ENCODE data around the gene TOP3A. TPM values are rescaled to one million over a fixed set of nuclear protein-coding genes. Genes with fewer than 3 reads are reported as not detected.

TOP3A gene
- total RNA-seq, 3 donors from 2014 or later (not counting 1 experiment from before 2014, with no cell fraction given), result 38.1 to 59.7 (median 53.2) TPM

DNA sequence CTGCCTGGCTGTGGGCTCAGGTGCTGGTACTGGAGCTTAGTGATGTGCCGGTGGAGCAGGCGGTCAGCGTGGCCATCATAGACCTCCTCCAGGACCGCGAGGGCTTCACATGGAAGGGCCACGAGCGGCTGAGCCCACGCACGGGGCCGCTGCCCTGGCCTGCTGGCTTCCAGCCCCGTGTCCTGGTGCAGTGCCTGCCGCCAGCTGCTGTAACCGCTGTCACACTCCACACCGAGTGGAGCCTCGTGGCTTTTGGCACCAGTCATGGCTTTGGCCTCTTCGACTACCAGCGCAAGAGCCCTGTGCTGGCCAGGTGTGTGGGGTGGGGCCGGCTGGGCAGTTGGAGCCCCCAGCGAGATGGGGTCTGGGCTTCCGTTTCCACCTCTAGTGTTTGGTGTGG is 77.3 kb downstream of the TOP3A start:
- Mint-ChIP-seq H3K4me3 (no peak overlapping the region), H3K4me1 (no peaks in the 10 kb centered on the region), H3K36me3 (no peaks in the 10 kb centered on the region), H3K27ac (no peak overlapping the region), H3K9me3 (no peaks in the 10 kb centered on the region), H3K27me3 (ENCODE audit: low read depth in 2 of 2) (no peaks in the 10 kb centered on the region)
- ATAC-seq, result no peak
- Histone ChIP-seq H3K4me1 (ENCODE audit: control insufficient read depth, insufficient read depth, low read length) (no peaks in the 10 kb centered on the region), H3K36me3 (ENCODE audit: control insufficient read depth, insufficient read depth, low read length) (peaks cover 45% of the 10 kb centered on the region), H3K9me3 (ENCODE audit: control insufficient read depth, insufficient read depth, low read length) (no peaks in the 10 kb centered on the region), H3K4me3 (ENCODE audit: low read length) (no peak overlapping the region), H3K27me3 (ENCODE audit: control insufficient read depth, insufficient read depth, low read length) (no peaks in the 10 kb centered on the region), H3K27ac (ENCODE audit: low read length) (no peak overlapping the region)
- intact Hi-C loops (cut with micrococcal nuclease), result no loop called here
- no peak for TF ChIP-seq CTCF (IDR thresholded peaks at IDR 0.05)
- 96% methylated on average over 20 of the region's 20 CpGs for whole genome bisulfite sequencing (ENCODE audit: insufficient coverage)
- DNase-seq, result no peak

DNA sequence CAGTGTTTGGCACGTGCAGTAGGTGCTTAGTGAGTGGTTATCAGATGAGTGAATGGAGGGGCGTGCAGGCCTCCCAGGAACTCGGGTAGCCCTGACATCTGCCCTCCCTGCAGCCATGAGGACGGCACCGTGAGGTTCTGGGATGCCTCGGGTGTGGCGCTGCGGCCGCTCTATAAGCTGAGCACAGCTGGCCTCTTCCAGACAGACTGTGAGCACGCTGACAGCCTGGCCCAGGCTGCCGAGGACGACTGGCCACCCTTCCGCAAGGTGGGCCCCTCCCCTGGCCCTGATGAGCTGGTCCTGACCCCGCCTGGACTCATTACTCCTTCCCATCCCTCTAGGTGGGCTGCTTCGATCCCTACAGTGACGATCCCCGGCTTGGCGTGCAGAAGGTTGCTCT is 78.3 kb downstream of the TOP3A start:
- no peak for ATAC-seq
- Histone ChIP-seq H3K36me3 (ENCODE audit: control insufficient read depth, insufficient read depth, low read length) (peaks cover 46% of the 10 kb centered on the region), H3K9me3 (ENCODE audit: control insufficient read depth, insufficient read depth, low read length) (no peaks in the 10 kb centered on the region), H3K4me1 (ENCODE audit: control insufficient read depth, insufficient read depth, low read length) (no peaks in the 10 kb centered on the region), H3K27me3 (ENCODE audit: control insufficient read depth, insufficient read depth, low read length) (no peaks in the 10 kb centered on the region), H3K27ac (ENCODE audit: low read length) (no peak overlapping the region), H3K4me3 (ENCODE audit: low read length) (no peak overlapping the region)
- Mint-ChIP-seq H3K27ac (peak overlapping the region in 1 of 2 donors; percentile 44), H3K4me3 (no peak overlapping the region), H3K4me1 (no peaks in the 10 kb centered on the region), H3K36me3 (no peaks in the 10 kb centered on the region), H3K9me3 (no peaks in the 10 kb centered on the region), H3K27me3 (ENCODE audit: low read depth in 2 of 2) (no peaks in the 10 kb centered on the region)
- intact Hi-C loops (cut with micrococcal nuclease), result no loop called here
- DNase-seq, result no peak
- no peak for TF ChIP-seq CTCF (IDR thresholded peaks at IDR 0.05)
- 98% methylated on average over 18 of the region's 18 CpGs for WGBS (ENCODE audit: insufficient coverage)

GRCh38 chr17:18235743-18236256 is 79.0 kb downstream of the TOP3A start:
- Mint-ChIP-seq H3K27me3 (ENCODE audit: low read depth in 2 of 2) (no peaks in the 10 kb centered on the region), H3K27ac (peak overlapping the region in 1 of 2 donors; percentile 44), H3K4me1 (no peaks in the 10 kb centered on the region), H3K4me3 (no peak overlapping the region), H3K36me3 (no peaks in the 10 kb centered on the region), H3K9me3 (no peaks in the 10 kb centered on the region)
- DNase-seq (no peak), ATAC-seq (no peak)
- H3K4me3 ChIP-seq (ENCODE audit: low read length), result no peak overlapping the region
- no peak for TF ChIP-seq CTCF (IDR thresholded peaks at IDR 0.05)
- WGBS (ENCODE audit: insufficient coverage), result 79% methylated on average over 14 of the region's 14 CpGs
- no peaks in the 10 kb centered on the region for H3K27me3 ChIP-seq (ENCODE audit: control insufficient read depth, insufficient read depth, low read length)
- H3K27ac ChIP-seq (ENCODE audit: low read length), result no peak overlapping the region
- intact Hi-C loops (cut with micrococcal nuclease), result no loop called here
- H3K4me1 ChIP-seq (ENCODE audit: control insufficient read depth, insufficient read depth, low read length), result no peaks in the 10 kb centered on the region
- H3K9me3 ChIP-seq (ENCODE audit: control insufficient read depth, insufficient read depth, low read length), result no peaks in the 10 kb centered on the region
- peaks cover 45% of the 10 kb centered on the region for H3K36me3 ChIP-seq (ENCODE audit: control insufficient read depth, insufficient read depth, low read length)

DNA sequence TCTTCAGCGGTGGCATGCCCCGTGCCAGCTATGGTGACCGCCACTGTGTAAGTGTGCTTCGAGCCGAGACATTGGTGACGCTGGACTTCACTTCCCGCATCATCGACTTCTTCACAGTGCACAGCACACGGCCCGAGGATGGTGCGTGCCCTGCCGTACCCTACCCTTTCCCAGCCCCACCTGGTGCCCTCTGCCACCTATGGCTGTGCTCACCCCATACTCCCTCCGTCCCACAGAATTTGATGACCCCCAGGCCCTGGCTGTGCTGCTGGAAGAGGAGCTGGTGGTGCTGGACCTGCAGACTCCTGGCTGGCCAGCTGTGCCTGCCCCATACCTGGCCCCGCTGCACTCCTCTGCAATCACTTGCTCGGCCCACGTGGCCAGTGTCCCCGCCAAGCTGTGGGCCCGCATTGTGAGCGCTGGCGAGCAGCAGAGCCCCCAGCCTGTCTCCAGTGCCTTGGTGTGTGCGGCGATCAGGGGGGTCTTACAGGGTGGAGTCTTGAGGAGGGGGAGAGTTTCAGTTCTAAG is 79.9 kb downstream of the TOP3A start:
- Mint-ChIP-seq H3K9me3 (no peaks in the 10 kb centered on the region), H3K27ac (no peak overlapping the region), H3K36me3 (no peaks in the 10 kb centered on the region), H3K4me3 (no peak overlapping the region), H3K4me1 (no peaks in the 10 kb centered on the region), H3K27me3 (ENCODE audit: low read depth in 2 of 2) (no peaks in the 10 kb centered on the region)
- DNase-seq (no peak), ATAC-seq (no peak)
- no peaks in the 10 kb centered on the region for H3K27me3 ChIP-seq (ENCODE audit: control insufficient read depth, insufficient read depth, low read length)
- H3K4me1 ChIP-seq (ENCODE audit: control insufficient read depth, insufficient read depth, low read length), result no peaks in the 10 kb centered on the region
- no peak for TF ChIP-seq CTCF (IDR thresholded peaks at IDR 0.05)
- no peak overlapping the region for H3K4me3 ChIP-seq (ENCODE audit: low read length)
- H3K9me3 ChIP-seq (ENCODE audit: control insufficient read depth, insufficient read depth, low read length), result no peaks in the 10 kb centered on the region
- intact Hi-C loops (cut with micrococcal nuclease), result no loop called here
- 97% methylated on average over 22 of the region's 22 CpGs for WGBS (ENCODE audit: insufficient coverage)
- peaks cover 45% of the 10 kb centered on the region for H3K36me3 ChIP-seq (ENCODE audit: control insufficient read depth, insufficient read depth, low read length)
- no peak overlapping the region for H3K27ac ChIP-seq (ENCODE audit: low read length)

Measured in natural killer cell (primary cell).